CD4-positive, alpha-beta memory T cell (primary cell): Measurements from ENCODE around the gene MSH4. TPM values are rescaled to one million over a fixed set of nuclear protein-coding genes. Genes with fewer than 3 reads are reported as not detected.

Experiments
- CTCF ChIA-PET: fragments of 350-600 bp; sonication (Branson Sonifier 250); formaldehyde crosslinking; loops from one replicate; lab custom pipeline; 2021; ENCODE audit warnings: inconsistent platforms; ENCODE audit not compliant: partially characterized antibody; lab: Charles Lee
- POLR2A ChIA-PET: fragments of 350-600 bp; sonication (Branson Sonifier 250); formaldehyde crosslinking; loops from one replicate; lab custom pipeline; 2021; ENCODE audit not compliant: partially characterized antibody; lab: Charles Lee
- DNase-seq, 5 donors: peaks; one replicate each; pipeline versions ENCODE4 v3.0.0 to v3.0.0-alpha.2; 2020 to 2022; ENCODE audit warnings: mixed read lengths in 1 of 5
- H3K27ac ChIP-seq: one replicate; pipeline ENCODE4 v1.7.0; 2013; ENCODE audit warnings: low read depth, low read length
- H3K27me3 ChIP-seq: 2 replicates; pipeline ENCODE4 v1.7.0; 2013; ENCODE audit warnings: mild to moderate bottlenecking, low read length, moderate library complexity; ENCODE audit not compliant: insufficient read depth
- H3K36me3 ChIP-seq: 2 replicates; pipeline ENCODE4 v1.7.0; 2013; ENCODE audit warnings: mild to moderate bottlenecking, low read length, moderate library complexity; ENCODE audit not compliant: insufficient read depth
- H3K4me1 ChIP-seq: 2 replicates; pipeline ENCODE4 v1.7.0; 2013; ENCODE audit warnings: mild to moderate bottlenecking, low read length, moderate library complexity; ENCODE audit not compliant: insufficient read depth
- H3K4me3 ChIP-seq, 2 donors: one replicate each; pipeline ENCODE4 v1.7.0; 2013; ENCODE audit warnings: low read length in 2 of 2, mild to moderate bottlenecking in 1 of 2
- H3K9me3 ChIP-seq, 2 donors: one replicate each; pipeline ENCODE4 v1.7.0; 2013; ENCODE audit warnings: low read length in 2 of 2, control low read depth in 1 of 2; ENCODE audit not compliant: control insufficient read depth in 1 of 2
- H3K27ac Mint-ChIP-seq, 7 donors: one replicate each; pipeline ENCODE4 v1.8.0; 2020 to 2021; ENCODE audit warnings: mixed read lengths in 7 of 7, mild to moderate bottlenecking in 6 of 7, inconsistent platforms in 3 of 7, moderate library complexity in 3 of 7
- H3K27me3 Mint-ChIP-seq, 2 donors: one replicate each; pipeline ENCODE4 v1.8.0; 2020 to 2021; ENCODE audit warnings: mixed read lengths in 2 of 2
- H3K36me3 Mint-ChIP-seq, 2 donors: one replicate each; pipeline ENCODE4 v1.8.0; 2020 to 2021; ENCODE audit warnings: mixed read lengths in 2 of 2, inconsistent platforms in 1 of 2, mild to moderate bottlenecking in 1 of 2
- H3K4me1 Mint-ChIP-seq, 4 donors: one replicate each; pipeline ENCODE4 v1.8.0; 2020 to 2021; ENCODE audit warnings: mixed read lengths in 4 of 4, mild to moderate bottlenecking in 1 of 4
- H3K4me3 Mint-ChIP-seq, 8 donors: one replicate each; pipeline ENCODE4 v1.8.0; 2020 to 2021; ENCODE audit warnings: mixed read lengths in 8 of 8, mild to moderate bottlenecking in 7 of 8, moderate library complexity in 6 of 8, inconsistent platforms in 3 of 8
- H3K9me3 Mint-ChIP-seq, 8 donors: one replicate each; pipeline ENCODE4 v1.8.0; 2020 to 2021; ENCODE audit warnings: mixed read lengths in 8 of 8, mild to moderate bottlenecking in 5 of 8, inconsistent platforms in 3 of 8, moderate library complexity in 1 of 8
- intact Hi-C: fragments of 100-400 bp; cut with micrococcal nuclease; formaldehyde crosslinking; loops from one replicate; pipeline ENCODE4 v1.15.1; 2023
- polyA plus RNA-seq, 2 donors: library from polyadenylated mRNA; unstranded; fragments of 300-500 nt; fragmentation: Illumina TruSeq; gene quantifications; one replicate each; pipeline ENCODE4 v1.2.3, GENCODE V29; 2021
- total RNA-seq, 2 experiments: library from RNA; stranded (reverse); gene quantifications; one replicate each; pipeline ENCODE4 v1.2.3, GENCODE V29; 2021

MSH4 gene
- total and polyA plus RNA-seq, 4 experiments from 2014 or later: 0.80 to 0.87 TPM; not detected in 2

- DNase-seq: no peak
- Mint-ChIP-seq H3K27me3 (peaks cover 0 to 2% of the 10 kb centered on the region in 2 donors), H3K4me3 (no peak overlapping the region), H3K36me3 (no peaks in the 10 kb centered on the region), H3K9me3 (peaks cover 0 to 2% (median 0%) of the 10 kb centered on the region in 8 donors), H3K27ac (no peak overlapping the region), H3K4me1 (no peaks in the 10 kb centered on the region)
- no peaks in the 10 kb centered on the region for H3K27me3 ChIP-seq
- no peaks in the 10 kb centered on the region for H3K36me3 ChIP-seq
- H3K27ac ChIP-seq: no peak overlapping the region
- H3K4me3 ChIP-seq: no peak overlapping the region
- intact Hi-C loops: no loop called here
- ChIA-PET CTCF (no interaction called here), POLR2A (no interaction called here)
- H3K4me1 ChIP-seq: no peaks in the 10 kb centered on the region
- H3K9me3 ChIP-seq: no peaks in the 10 kb centered on the region
Observed at GRCh38 chr1:75954586-75954985, 157.9 kb downstream of the MSH4 start.

Other genes starting within 250 kb of the MSH4 start
- gene SLC44A5, start 185.8 kb upstream of the MSH4 start, total RNA-seq: 1 to 10 TPM; 3.0 to 3.3 TPM
- gene SLC44A5, start 185.8 kb upstream of the MSH4 start, polyA plus RNA-seq: 1 to 10 TPM in 1 of 2 donors, not detected in 1; 1.0 TPM
- 10 to 100 TPM; 31.9 to 33.4 TPM for gene ACADM, start 72.2 kb upstream of the MSH4 start, total RNA-seq
- gene ACADM, start 72.2 kb upstream of the MSH4 start, polyA plus RNA-seq: 10 to 100 TPM; 49.8 to 67.2 TPM
- gene RABGGTB, start 10.6 kb upstream of the MSH4 start, total RNA-seq: 10 to 100 TPM; 94.4 to 97.8 TPM
- 10 to 100 TPM in 1 of 2 donors, 1 to 10 TPM in 1; 9.1 to 13.6 TPM for gene RABGGTB, start 10.6 kb upstream of the MSH4 start, polyA plus RNA-seq
- gene ASB17, start 135.5 kb downstream of the MSH4 start, total RNA-seq: not detected
- not detected for gene ASB17, start 135.5 kb downstream of the MSH4 start, polyA plus RNA-seq